WTC11 (cell line): Measurements from ENCODE around the gene PLA2G2E. TPM values are rescaled to one million over a fixed set of nuclear protein-coding genes. Genes with fewer than 3 reads are reported as not detected.

ENCODE experiments used
- ATAC-seq: fragments of 200-7000 bp; cut with Tn5 transposase; 2 replicates; pipeline ENCODE4 v1.10.0; 2021; ENCODE audit warnings: mild to moderate bottlenecking, moderate library complexity
- CTCF ChIA-PET: fragments of 300-600 bp; sonication (Branson Sonifier 250); formaldehyde crosslinking; loops from one replicate; lab custom pipeline; 2021; ENCODE audit warnings: antibody characterized with exemption; lab: Charles Lee
- POLR2A ChIA-PET: fragments of 350-600 bp; sonication (Branson Sonifier 250); formaldehyde crosslinking; loops from one replicate; lab custom pipeline; 2021; ENCODE audit warnings: antibody characterized with exemption; lab: Charles Lee
- DNase-seq: peaks from one replicate; pipeline ENCODE4 v3.0.0; 2021; ENCODE audit warnings: low spot score
- H3K27ac Mint-ChIP-seq: 2 replicates; pipeline ENCODE4 v1.8.0; 2021; ENCODE audit warnings: mixed read lengths
- H3K27me3 Mint-ChIP-seq: 2 replicates; pipeline ENCODE4 v1.8.0; 2021; ENCODE audit warnings: low read depth, mild to moderate bottlenecking, moderate library complexity, mixed read lengths
- H3K36me3 Mint-ChIP-seq: 2 replicates; pipeline ENCODE4 v1.8.0; 2021; ENCODE audit warnings: mixed read lengths
- H3K4me1 Mint-ChIP-seq: 2 replicates; pipeline ENCODE4 v1.8.0; 2022; ENCODE audit warnings: mixed read lengths
- H3K4me3 Mint-ChIP-seq: 2 replicates; pipeline ENCODE4 v1.8.0; 2021; ENCODE audit warnings: mild to moderate bottlenecking, moderate library complexity, mixed read lengths
- H3K9me3 Mint-ChIP-seq: 2 replicates; pipeline ENCODE4 v1.8.0; 2021; ENCODE audit warnings: mixed read lengths
- CTCF ChIP-seq: fragments of 200-600 bp; IDR thresholded peaks from 2 replicates; pipeline ENCODE4 v1.8.0; 2022; ENCODE audit warnings: antibody characterized with exemption
- E2F1 ChIP-seq: sonication (generic); formaldehyde crosslinking; IDR thresholded peaks from 2 replicates; pipeline ENCODE4 v1.8.0; 2022; ENCODE audit warnings: mild to moderate bottlenecking, missing genetic modification reagents
- FOXJ3 ChIP-seq: sonication (generic); formaldehyde crosslinking; IDR thresholded peaks from 2 replicates; pipeline ENCODE4 v1.9.0; 2021; ENCODE audit warnings: missing genetic modification reagents, mild to moderate bottlenecking, borderline replicate concordance
- FOXP4 ChIP-seq: sonication (generic); formaldehyde crosslinking; IDR thresholded peaks from 2 replicates; pipeline ENCODE4 v1.8.0; 2022; ENCODE audit warnings: mild to moderate bottlenecking, missing genetic modification reagents
- GTF2I ChIP-seq: fragments of 250-450 bp; sonication (Bioruptor Pico); conservative IDR thresholded peaks from 2 replicates; pipeline ENCODE4 v1.4.0; 2021; ENCODE audit warnings: mild to moderate bottlenecking
- JAZF1 ChIP-seq: fragments of 250-450 bp; sonication (Bioruptor Pico); IDR thresholded peaks from 2 replicates; pipeline ENCODE4 v1.9.0; 2021; ENCODE audit warnings: moderate library complexity, mild to moderate bottlenecking, inconsistent platforms
- NR1H2 ChIP-seq: sonication (generic); formaldehyde crosslinking; IDR thresholded peaks from 2 replicates; pipeline ENCODE4 v1.9.0; 2021; ENCODE audit warnings: mild to moderate bottlenecking, moderate library complexity, missing genetic modification reagents
- USF2 ChIP-seq: sonication (generic); formaldehyde crosslinking; IDR thresholded peaks from 2 replicates; pipeline ENCODE4 v1.8.1; 2023; ENCODE audit warnings: mild to moderate bottlenecking, missing genetic modification reagents, moderate library complexity
- ZNF138 ChIP-seq: sonication (generic); formaldehyde crosslinking; conservative IDR thresholded peaks from 2 replicates; pipeline ENCODE4 v1.8.1; 2022; ENCODE audit warnings: mild to moderate bottlenecking, moderate library complexity, missing genetic modification reagents
- ZNF281 ChIP-seq: sonication (generic); formaldehyde crosslinking; IDR thresholded peaks from 2 replicates; pipeline ENCODE4 v1.8.0; 2023; ENCODE audit warnings: mild to moderate bottlenecking, missing genetic modification reagents
- ZNF317 ChIP-seq: sonication (generic); formaldehyde crosslinking; IDR thresholded peaks from 2 replicates; pipeline ENCODE4 v1.8.1; 2023; ENCODE audit warnings: low read depth, mild to moderate bottlenecking, moderate library complexity, missing genetic modification reagents, borderline replicate concordance
- ZNF416 ChIP-seq: fragments of 250-450 bp; sonication (Bioruptor Pico); IDR thresholded peaks from 2 replicates; pipeline ENCODE4 v1.9.0; 2021; ENCODE audit warnings: mild to moderate bottlenecking, inconsistent platforms
- total RNA-seq: library from RNA; stranded (reverse); gene quantifications from 3 replicates; pipeline ENCODE4 v1.2.3, GENCODE V29; 2021
- TF ChIP-seq, protein P1 (sequence below): sonication (generic); formaldehyde crosslinking; IDR thresholded peaks from 2 replicates; pipeline ENCODE4 v1.8.1; 2023; ENCODE audit warnings: mild to moderate bottlenecking, missing genetic modification reagents
- TF ChIP-seq, protein P2 (sequence below): sonication (generic); formaldehyde crosslinking; IDR thresholded peaks from 2 replicates; pipeline ENCODE4 v1.8.1; 2022; ENCODE audit warnings: low read depth, missing genetic modification reagents, borderline replicate concordance
- TF ChIP-seq, protein P3 (sequence below): sonication (generic); formaldehyde crosslinking; IDR thresholded peaks from 2 replicates; pipeline ENCODE4 v1.8.1; 2023; ENCODE audit warnings: mild to moderate bottlenecking, missing genetic modification reagents
- TF ChIP-seq, protein P4 (sequence below): sonication (generic); formaldehyde crosslinking; IDR thresholded peaks from 2 replicates; pipeline ENCODE4 v1.8.0; 2023; ENCODE audit warnings: missing genetic modification reagents
- TF ChIP-seq, protein P5 (sequence below): sonication (generic); formaldehyde crosslinking; IDR thresholded peaks from 2 replicates; pipeline ENCODE4 v1.8.0; 2022; ENCODE audit warnings: mild to moderate bottlenecking, missing genetic modification reagents

PLA2G2E gene
- total RNA-seq, 1 experiment from 2014 or later, result not detected

DNA sequence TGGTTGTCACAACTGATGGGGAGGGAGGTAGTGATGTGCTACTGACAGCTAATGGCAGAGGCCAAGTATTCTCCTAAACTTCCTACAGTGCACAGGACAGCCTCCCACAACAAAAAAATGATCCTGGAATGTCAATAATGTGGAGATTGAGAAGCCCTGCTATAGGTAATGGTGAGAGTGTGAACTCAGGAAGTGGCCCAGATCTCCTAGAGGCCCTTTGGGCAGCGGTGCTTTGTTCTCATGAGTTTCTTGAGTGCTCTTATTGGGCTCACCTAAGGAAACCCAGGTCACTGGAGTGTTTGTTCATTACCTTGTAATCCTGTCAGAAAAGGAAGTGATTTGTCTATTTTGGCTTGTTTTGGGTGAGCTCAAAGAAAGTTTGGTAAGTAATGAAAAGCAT, 35.3 kb downstream of the PLA2G2E start (continued):
- TF ChIP-seq, protein P1, sequence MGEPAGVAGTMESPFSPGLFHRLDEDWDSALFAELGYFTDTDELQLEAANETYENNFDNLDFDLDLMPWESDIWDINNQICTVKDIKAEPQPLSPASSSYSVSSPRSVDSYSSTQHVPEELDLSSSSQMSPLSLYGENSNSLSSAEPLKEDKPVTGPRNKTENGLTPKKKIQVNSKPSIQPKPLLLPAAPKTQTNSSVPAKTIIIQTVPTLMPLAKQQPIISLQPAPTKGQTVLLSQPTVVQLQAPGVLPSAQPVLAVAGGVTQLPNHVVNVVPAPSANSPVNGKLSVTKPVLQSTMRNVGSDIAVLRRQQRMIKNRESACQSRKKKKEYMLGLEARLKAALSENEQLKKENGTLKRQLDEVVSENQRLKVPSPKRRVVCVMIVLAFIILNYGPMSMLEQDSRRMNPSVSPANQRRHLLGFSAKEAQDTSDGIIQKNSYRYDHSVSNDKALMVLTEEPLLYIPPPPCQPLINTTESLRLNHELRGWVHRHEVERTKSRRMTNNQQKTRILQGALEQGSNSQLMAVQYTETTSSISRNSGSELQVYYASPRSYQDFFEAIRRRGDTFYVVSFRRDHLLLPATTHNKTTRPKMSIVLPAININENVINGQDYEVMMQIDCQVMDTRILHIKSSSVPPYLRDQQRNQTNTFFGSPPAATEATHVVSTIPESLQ (CRISPR knock-in tag), result no peak

DNA sequence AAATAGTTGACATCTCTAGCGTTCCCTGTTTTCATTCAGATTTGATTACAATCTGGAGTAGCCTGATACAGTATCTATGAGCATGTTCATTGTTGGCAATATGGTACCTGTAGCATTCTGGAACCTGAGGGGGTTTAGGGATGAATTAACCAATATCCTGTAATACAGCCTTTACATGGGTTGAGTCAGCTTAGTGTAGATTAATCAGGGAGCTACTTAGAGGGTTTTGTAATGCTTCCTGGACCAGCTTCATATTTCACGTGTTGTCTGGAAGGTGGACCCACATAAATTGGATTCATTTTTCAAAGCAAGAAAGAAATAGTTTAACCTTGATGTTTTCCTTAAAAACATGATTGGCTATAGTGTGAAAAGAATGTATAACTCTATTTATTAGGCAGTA, 37.6 kb downstream of the PLA2G2E start:
- Mint-ChIP-seq H3K9me3 (peaks cover 2% of the 10 kb centered on the region; the same call in 1 of the 2 replicates), H3K4me1 (peaks cover 24% of the 10 kb centered on the region), H3K27me3 (no peaks in the 10 kb centered on the region), H3K36me3 (peaks cover 10% of the 10 kb centered on the region), H3K4me3 (no peak overlapping the region), H3K27ac (no peak overlapping the region)
- ChIA-PET CTCF (no interaction called here), POLR2A (no interaction called here)
- no peak for ATAC-seq
- DNase-seq, result no peak
- TF ChIP-seq, protein P2, sequence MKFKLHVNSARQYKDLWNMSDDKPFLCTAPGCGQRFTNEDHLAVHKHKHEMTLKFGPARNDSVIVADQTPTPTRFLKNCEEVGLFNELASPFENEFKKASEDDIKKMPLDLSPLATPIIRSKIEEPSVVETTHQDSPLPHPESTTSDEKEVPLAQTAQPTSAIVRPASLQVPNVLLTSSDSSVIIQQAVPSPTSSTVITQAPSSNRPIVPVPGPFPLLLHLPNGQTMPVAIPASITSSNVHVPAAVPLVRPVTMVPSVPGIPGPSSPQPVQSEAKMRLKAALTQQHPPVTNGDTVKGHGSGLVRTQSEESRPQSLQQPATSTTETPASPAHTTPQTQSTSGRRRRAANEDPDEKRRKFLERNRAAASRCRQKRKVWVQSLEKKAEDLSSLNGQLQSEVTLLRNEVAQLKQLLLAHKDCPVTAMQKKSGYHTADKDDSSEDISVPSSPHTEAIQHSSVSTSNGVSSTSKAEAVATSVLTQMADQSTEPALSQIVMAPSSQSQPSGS (CRISPR knock-in tag), result no peak
- TF ChIP-seq JAZF1 (CRISPR knock-in tag) (no peak), CTCF (no peak), GTF2I (CRISPR knock-in tag) (no peak), FOXP4 (no peak), USF2 (CRISPR knock-in tag) (no peak), ZNF281 (CRISPR knock-in tag) (no peak), ZNF416 (CRISPR knock-in tag) (no peak), ZNF317 (CRISPR knock-in tag) (no peak), E2F1 (CRISPR knock-in tag) (no peak), FOXJ3 (CRISPR knock-in tag) (no peak), ZNF138 (no peak), NR1H2 (no peak)
- TF ChIP-seq, protein P3, sequence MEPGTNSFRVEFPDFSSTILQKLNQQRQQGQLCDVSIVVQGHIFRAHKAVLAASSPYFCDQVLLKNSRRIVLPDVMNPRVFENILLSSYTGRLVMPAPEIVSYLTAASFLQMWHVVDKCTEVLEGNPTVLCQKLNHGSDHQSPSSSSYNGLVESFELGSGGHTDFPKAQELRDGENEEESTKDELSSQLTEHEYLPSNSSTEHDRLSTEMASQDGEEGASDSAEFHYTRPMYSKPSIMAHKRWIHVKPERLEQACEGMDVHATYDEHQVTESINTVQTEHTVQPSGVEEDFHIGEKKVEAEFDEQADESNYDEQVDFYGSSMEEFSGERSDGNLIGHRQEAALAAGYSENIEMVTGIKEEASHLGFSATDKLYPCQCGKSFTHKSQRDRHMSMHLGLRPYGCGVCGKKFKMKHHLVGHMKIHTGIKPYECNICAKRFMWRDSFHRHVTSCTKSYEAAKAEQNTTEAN (CRISPR knock-in tag), result no peak
- TF ChIP-seq, protein P4, sequence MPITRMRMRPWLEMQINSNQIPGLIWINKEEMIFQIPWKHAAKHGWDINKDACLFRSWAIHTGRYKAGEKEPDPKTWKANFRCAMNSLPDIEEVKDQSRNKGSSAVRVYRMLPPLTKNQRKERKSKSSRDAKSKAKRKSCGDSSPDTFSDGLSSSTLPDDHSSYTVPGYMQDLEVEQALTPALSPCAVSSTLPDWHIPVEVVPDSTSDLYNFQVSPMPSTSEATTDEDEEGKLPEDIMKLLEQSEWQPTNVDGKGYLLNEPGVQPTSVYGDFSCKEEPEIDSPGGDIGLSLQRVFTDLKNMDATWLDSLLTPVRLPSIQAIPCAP (CRISPR knock-in tag), result no peak
- TF ChIP-seq, protein P5, sequence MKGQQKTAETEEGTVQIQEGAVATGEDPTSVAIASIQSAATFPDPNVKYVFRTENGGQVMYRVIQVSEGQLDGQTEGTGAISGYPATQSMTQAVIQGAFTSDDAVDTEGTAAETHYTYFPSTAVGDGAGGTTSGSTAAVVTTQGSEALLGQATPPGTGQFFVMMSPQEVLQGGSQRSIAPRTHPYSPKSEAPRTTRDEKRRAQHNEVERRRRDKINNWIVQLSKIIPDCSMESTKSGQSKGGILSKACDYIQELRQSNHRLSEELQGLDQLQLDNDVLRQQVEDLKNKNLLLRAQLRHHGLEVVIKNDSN (CRISPR knock-in tag), result no peak
